Endothelial cell (in vitro differentiated cells): Measurements from ENCODE around the gene SUN2. TPM values are rescaled to one million over a fixed set of nuclear protein-coding genes. Genes with fewer than 3 reads are reported as not detected.

ENCODE experiments used
- DNase-seq: peaks from one replicate; pipeline ENCODE4 v3.0.0; 2021; ENCODE audit warnings: low spot score
- H3K27ac Mint-ChIP-seq: one replicate; pipeline ENCODE4 v1.8.0; 2021; ENCODE audit warnings: mixed read lengths, inconsistent platforms; ENCODE audit not compliant: unreplicated experiment
- H3K27me3 Mint-ChIP-seq: one replicate; pipeline ENCODE4 v1.8.0; 2021; ENCODE audit warnings: mild to moderate bottlenecking, moderate library complexity, mixed read lengths, inconsistent platforms; ENCODE audit not compliant: unreplicated experiment
- H3K36me3 Mint-ChIP-seq: one replicate; pipeline ENCODE4 v1.8.0; 2021; ENCODE audit warnings: mild to moderate bottlenecking, low read depth, mixed read lengths, inconsistent platforms; ENCODE audit not compliant: unreplicated experiment
- H3K4me1 Mint-ChIP-seq: one replicate; pipeline ENCODE4 v1.8.0; 2021; ENCODE audit warnings: mild to moderate bottlenecking, mixed read lengths, inconsistent platforms; ENCODE audit not compliant: unreplicated experiment
- H3K4me3 Mint-ChIP-seq: one replicate; pipeline ENCODE4 v1.8.0; 2021; ENCODE audit warnings: mild to moderate bottlenecking, mixed read lengths, inconsistent platforms; ENCODE audit not compliant: unreplicated experiment
- H3K9me3 Mint-ChIP-seq: one replicate; pipeline ENCODE4 v1.8.0; 2021; ENCODE audit warnings: mixed read lengths, inconsistent platforms; ENCODE audit not compliant: unreplicated experiment
- total RNA-seq: library from RNA; stranded (reverse); fragmentation: NEBNext Ultra II Directional; extraction: Animal tissue kit (Norgen Biotek cat#: 25700); gene quantifications from one replicate; pipeline ENCODE4 v1.2.1, GENCODE V29; 2021; ENCODE audit not compliant: unreplicated experiment
- TF ChIP-seq, protein P1 (sequence below): fragments of 200-600 bp; sonication (generic); IDR thresholded peaks from one replicate; pipeline ENCODE4 v1.5.0; 2021; ENCODE audit warnings: antibody characterized with exemption; ENCODE audit not compliant: unreplicated experiment

The SUN2 gene
- total RNA-seq, 1 donor from 2014 or later: 74.4 TPM

DNA sequence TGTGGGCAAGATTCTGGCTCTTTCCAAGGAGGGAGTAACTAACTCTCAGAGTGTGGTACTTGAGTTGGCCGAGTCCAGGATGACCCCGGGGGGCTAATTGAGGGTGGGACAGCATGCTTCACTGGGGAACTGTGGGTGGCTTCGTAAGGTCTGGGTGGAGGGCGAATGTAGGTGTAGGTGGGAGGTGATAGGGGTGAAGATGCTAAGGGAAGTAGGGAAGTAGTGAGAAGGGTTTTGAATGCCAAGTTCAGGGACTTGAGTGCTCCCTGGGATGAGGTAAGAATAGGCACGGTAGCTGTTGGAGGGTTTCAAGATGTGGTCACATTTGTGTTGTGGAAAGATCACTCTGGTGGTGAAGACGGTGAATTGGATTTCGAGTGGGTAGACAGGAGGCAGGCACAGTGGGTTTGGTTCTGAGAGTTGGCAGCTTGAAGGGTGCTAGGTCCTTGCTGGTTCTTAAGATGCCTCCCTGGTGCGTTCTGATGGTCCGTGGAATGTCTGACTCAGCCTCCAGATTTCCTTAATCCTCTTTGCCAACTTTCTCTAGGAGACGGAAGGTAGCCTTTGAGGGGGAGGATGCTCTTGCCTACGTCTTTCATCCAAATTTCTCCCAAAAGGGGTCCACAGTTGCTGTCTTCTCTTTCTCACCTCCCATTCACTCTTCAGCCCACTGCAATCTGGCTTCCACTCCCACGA is 40.6 kb upstream of the SUN2 start:
- H3K9me3 Mint-ChIP-seq: no peaks in the 10 kb centered on the region
- no peak for DNase-seq

DNA sequence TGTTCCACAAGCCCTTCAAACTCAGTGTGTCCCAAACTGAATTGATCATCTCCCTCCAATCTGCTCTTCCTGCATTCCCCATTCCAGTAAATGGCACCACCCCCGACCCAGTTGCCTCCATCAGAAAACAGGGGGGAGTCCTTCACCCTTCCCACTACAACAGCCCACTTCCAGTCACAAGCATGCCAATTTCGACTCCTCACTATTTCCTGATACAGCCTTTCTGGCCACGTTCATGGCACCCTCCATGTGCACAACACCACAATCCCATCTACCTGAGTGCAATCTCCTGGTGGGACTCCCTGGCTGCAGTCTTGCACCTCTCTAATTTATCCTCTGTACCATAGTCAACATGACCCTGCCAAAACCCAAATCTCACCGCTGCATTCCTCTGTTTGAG is 39.8 kb upstream of the SUN2 start:
- no peak for DNase-seq
- TF ChIP-seq, protein P1, sequence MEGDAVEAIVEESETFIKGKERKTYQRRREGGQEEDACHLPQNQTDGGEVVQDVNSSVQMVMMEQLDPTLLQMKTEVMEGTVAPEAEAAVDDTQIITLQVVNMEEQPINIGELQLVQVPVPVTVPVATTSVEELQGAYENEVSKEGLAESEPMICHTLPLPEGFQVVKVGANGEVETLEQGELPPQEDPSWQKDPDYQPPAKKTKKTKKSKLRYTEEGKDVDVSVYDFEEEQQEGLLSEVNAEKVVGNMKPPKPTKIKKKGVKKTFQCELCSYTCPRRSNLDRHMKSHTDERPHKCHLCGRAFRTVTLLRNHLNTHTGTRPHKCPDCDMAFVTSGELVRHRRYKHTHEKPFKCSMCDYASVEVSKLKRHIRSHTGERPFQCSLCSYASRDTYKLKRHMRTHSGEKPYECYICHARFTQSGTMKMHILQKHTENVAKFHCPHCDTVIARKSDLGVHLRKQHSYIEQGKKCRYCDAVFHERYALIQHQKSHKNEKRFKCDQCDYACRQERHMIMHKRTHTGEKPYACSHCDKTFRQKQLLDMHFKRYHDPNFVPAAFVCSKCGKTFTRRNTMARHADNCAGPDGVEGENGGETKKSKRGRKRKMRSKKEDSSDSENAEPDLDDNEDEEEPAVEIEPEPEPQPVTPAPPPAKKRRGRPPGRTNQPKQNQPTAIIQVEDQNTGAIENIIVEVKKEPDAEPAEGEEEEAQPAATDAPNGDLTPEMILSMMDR: no peak
- H3K4me3 Mint-ChIP-seq: no peak overlapping the region
- H3K27ac Mint-ChIP-seq: no peak overlapping the region
- peaks cover 7% of the 10 kb centered on the region for H3K4me1 Mint-ChIP-seq
- no peaks in the 10 kb centered on the region for H3K9me3 Mint-ChIP-seq
- H3K27me3 Mint-ChIP-seq: peaks cover 3% of the 10 kb centered on the region
- H3K36me3 Mint-ChIP-seq: no peaks in the 10 kb centered on the region

More for the DNA sequence above, 40.6 kb upstream of the SUN2 start:
- peaks cover 7% of the 10 kb centered on the region for H3K4me1 Mint-ChIP-seq
- H3K27me3 Mint-ChIP-seq: peaks cover 3% of the 10 kb centered on the region
- H3K36me3 Mint-ChIP-seq: no peaks in the 10 kb centered on the region
- TF ChIP-seq, protein P1: no peak
- no peak overlapping the region for H3K27ac Mint-ChIP-seq
- H3K4me3 Mint-ChIP-seq: no peak overlapping the region

DNA sequence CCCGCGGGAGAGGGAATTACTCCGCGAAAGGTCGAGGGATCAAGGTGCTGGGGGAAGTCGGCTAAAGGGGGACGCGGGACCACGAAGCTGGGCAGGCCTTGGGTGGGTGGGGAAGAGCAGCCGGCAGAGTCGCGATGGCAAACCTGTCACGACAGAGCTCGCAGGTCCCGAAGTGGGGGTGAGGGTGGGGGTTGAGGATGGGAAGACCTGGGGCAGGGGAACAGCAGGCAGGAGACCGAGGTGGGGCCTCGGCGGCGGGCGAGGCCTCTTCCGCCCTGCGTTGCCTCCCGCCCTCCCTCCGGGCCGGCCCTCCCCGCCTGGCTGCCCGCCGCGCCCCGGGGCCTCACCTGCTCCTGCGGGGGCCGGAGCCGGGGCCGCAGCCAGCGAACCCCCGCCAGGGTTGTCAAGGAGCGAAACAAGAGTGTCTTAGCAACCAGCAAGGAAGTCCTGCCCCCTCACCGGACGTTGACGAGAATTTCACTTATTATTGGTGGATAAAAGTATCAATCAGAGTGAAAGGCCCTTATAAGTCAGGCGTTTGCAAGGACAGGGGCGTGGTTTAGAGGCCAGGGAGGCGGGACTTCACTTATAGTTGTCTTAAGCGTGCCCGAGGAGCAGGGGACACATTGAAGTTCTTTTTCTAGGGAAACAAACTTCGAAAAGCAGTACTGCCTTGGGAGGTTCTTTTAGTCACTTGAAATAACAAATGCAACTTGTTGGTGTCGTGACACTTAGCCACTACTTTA is 38.1 kb upstream of the SUN2 start, which contains the start of gene DNAL4:
Gene DNAL4 (minus strand): TSS at position 423 of the 746 bp plus-strand sequence. CDS start 11,412 bp downstream, outside the sequence.
- peak; percentile 80 for DNase-seq

DNA sequence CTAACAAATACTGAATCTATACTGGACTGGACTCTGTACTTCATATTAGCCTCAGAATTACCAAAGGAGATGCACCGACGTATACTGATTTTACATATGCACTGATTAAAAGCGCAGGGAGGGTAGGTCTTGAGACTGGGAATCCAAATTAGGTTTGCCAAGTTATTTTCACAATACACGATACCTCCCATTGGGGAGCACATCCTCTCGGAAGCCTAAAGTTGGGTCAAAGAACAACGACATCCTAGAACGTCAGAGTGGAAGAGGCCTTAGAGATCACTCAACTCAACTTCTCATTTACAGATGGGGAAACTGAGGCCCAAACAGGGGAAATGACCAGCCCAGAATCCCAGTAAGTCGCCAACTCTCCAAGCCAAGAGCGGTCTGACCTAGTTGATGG is 37.5 kb upstream of the SUN2 start:
- TF ChIP-seq, protein P1: no peak
- peaks cover 7% of the 10 kb centered on the region for H3K4me1 Mint-ChIP-seq
- peaks cover 1% of the 10 kb centered on the region for H3K27me3 Mint-ChIP-seq
- no peak for DNase-seq
- H3K36me3 Mint-ChIP-seq: no peaks in the 10 kb centered on the region
- no peaks in the 10 kb centered on the region for H3K9me3 Mint-ChIP-seq
- H3K27ac Mint-ChIP-seq: peak overlapping the region; percentile 95
- peak overlapping the region; percentile 98 for H3K4me3 Mint-ChIP-seq

More for the DNA sequence above, 38.1 kb upstream of the SUN2 start, which contains the start of gene DNAL4:
- TF ChIP-seq, protein P1: no peak
- Mint-ChIP-seq H3K4me3 (peak within 1 kb of the TSS; percentile 98), H3K27me3 (peaks cover 3% of the 10 kb centered on the region), H3K36me3 (no peaks in the 10 kb centered on the region), H3K4me1 (peaks cover 7% of the 10 kb centered on the region), H3K27ac (peak within 1 kb of the TSS; percentile 95), H3K9me3 (no peaks in the 10 kb centered on the region)

DNA sequence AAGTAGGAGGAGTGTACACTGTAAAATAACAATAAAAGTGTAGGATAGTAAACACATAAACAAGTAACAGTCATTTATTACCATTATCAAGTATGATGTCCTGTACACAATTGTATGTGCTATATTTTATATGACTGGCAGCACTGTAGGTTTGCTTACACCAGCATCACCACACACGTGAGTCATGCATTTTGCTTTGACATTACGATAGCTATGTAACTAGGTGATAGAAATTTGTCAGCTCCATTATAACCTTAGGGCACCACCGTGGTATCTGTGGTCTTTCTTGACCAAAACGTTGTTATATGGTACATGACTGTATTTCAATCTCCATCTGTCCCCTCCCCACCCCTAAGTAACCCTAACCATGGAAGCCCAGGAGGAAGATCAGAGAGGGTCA is 37.0 kb upstream of the SUN2 start:
- no peak for DNase-seq
- no peaks in the 10 kb centered on the region for H3K36me3 Mint-ChIP-seq
- H3K4me3 Mint-ChIP-seq: peak overlapping the region; percentile 98
- TF ChIP-seq, protein P1: no peak
- peak overlapping the region; percentile 95 for H3K27ac Mint-ChIP-seq
- no peaks in the 10 kb centered on the region for H3K9me3 Mint-ChIP-seq
- peaks cover 7% of the 10 kb centered on the region for H3K4me1 Mint-ChIP-seq
- no peaks in the 10 kb centered on the region for H3K27me3 Mint-ChIP-seq
